Hematopoietic multipotent progenitor cell treated with erythropoietin and hydrocortisone succinate and interleukin-3 and kit ligand, for 17 days (in vitro differentiated cells): ENCODE data around the gene TC2N.
"Not testable (repeated sequence)": the region's sequence is repeated elsewhere in the genome, so short reads cannot be mapped to it uniquely, and the experiment has no call there.

Experiments
- DNase-seq: peaks from one replicate; pipeline ENCODE4 v3.0.0-alpha.2; 2015; ENCODE audit warnings: low spot score

The TC2N gene

GRCh38 chr14:91753501-91754128, 113.7 kb downstream of the TC2N start:
- no peak for DNase-seq

GRCh38 chr14:91752961-91753360, 114.4 kb downstream of the TC2N start:
- no peak for DNase-seq

- no peak for DNase-seq
Observed at GRCh38 chr14:91751719-91752118, 115.6 kb downstream of the TC2N start.

GRCh38 chr14:91750634-91751198, 116.6 kb downstream of the TC2N start:
- DNase-seq, result no peak

GRCh38 chr14:91749868-91750267, 117.5 kb downstream of the TC2N start:
- no peak for DNase-seq

- DNase-seq, result no peak
Observed at GRCh38 chr14:91748049-91748448, 119.3 kb downstream of the TC2N start.

- DNase-seq, result no peak
Observed at GRCh38 chr14:91745344-91745743, 122.0 kb downstream of the TC2N start.

- no peak for DNase-seq
Observed at GRCh38 chr14:91744068-91744480, 123.3 kb downstream of the TC2N start.

GRCh38 chr14:91743305-91743653, 124.1 kb downstream of the TC2N start:
- DNase-seq, result no peak

- DNase-seq, result no peak
Observed at GRCh38 chr14:91742621-91743304, 124.6 kb downstream of the TC2N start.

- DNase-seq, result not testable (repeated sequence)
Observed at GRCh38 chr14:91739867-91740266, 127.5 kb downstream of the TC2N start.

- no peak for DNase-seq
Observed at GRCh38 chr14:91737619-91738018, 129.7 kb downstream of the TC2N start.

GRCh38 chr14:91732859-91733477, 134.4 kb downstream of the TC2N start:
- DNase-seq, result no peak

- no peak for DNase-seq
Observed at GRCh38 chr14:91732439-91732838, 134.9 kb downstream of the TC2N start.

- no peak for DNase-seq
Observed at GRCh38 chr14:91731986-91732385, 135.3 kb downstream of the TC2N start, which contains the start of gene CATSPERB. Gene CATSPERB (minus strand): TSS chr14:91732086. CDS start chr14:91729479, 2,607 bp downstream.

GRCh38 chr14:91731018-91731417, 136.3 kb downstream of the TC2N start:
- no peak for DNase-seq

- DNase-seq, result no peak
Observed at GRCh38 chr14:91729756-91730155, 137.6 kb downstream of the TC2N start.
